HG03442 (cell line): ENCODE data around the gene MROH9.

Experiments
- ATAC-seq: cut with Tn5 transposase; IDR thresholded peaks from one replicate; pipeline ENCODE4 v1.9.1; 2021; ENCODE audit warnings: mild to moderate bottlenecking, moderate library complexity; ENCODE audit not compliant: unreplicated experiment

MROH9 gene

DNA sequence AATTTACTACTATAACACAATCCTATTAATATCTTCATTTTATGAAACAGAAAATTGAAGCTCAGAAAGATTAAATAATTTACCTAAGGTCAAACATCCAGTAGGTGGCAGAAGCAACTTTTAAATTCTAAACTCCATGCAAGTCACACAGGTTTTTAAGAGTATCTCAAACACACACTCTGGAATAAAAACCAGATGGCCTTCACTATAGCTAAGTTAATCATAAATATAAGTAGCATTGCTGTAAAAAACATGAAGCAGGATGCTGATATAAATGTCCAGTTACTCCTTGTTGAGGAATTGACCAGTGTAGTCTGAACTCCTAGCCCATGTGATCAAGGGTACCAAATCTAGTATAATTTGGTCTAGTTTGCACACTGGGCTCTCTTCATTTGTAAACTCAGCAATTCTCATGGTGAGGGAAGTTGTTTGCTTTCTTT, 146.0 kb downstream of the MROH9 start:
- no peak for ATAC-seq

DNA sequence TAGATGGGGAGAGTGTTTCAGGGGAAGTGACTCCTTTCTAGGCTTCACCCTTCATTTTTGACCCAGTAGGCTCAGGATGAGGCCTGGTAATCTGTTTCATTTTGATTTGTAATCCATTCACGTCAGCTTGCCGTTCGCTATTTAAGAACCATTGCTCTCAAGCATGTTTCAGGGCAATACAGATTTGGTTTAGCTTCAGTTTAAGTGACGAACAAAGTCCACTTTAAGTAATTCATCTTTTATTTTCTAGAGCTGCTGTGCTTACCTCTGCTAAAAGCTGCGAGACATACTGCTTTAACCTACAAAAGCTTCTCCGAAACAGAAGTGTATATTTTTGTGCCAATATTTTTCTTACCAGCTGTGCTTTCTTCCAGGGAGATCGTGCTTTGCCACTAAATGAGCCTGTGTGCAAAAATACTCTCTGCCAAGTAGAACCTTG, 146.4 kb downstream of the MROH9 start:
- ATAC-seq: no peak

GRCh38 chr1:171082606-171083005, 147.3 kb downstream of the MROH9 start:
- ATAC-seq: no peak

DNA sequence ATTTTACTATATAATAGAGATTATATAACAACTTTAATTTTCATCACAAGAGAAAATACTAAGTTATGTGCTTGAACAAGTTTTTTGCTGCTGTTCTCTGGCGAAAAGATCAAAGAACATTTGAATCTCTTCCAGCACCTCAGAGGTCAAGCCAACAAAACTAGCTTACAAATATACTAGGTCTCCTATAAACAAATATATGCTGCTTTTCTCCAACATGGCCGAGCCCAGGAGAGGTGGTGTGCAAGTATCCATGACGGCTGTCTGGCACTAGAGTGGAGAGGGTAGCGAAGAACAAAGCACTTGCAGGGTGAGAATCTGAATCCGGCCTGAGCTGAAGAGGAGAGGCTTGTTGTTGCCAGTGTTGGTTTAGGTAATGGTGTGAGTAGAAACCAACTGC, 147.9 kb downstream of the MROH9 start:
- no peak for ATAC-seq

DNA sequence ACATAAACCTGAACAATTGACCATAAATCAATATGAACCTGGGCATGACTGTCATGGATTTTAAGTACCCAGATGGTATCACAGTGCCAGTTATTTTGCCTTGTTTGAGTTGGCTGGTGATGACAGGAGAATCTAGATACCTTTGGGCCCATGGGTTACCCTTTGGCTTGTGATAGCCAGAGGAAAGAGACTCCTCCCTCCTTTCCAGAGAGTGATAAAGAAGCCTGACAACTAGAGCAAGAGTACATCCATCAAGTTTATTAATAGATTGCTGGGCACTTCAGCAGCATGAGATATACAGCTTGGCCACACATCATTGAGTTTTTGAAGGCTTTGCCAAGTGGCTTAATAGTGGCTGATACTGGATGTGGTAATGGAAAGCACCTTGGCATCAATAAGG, 148.8 kb downstream of the MROH9 start:
- ATAC-seq: no peak

- no peak for ATAC-seq
These were observed 149.5 kb downstream of the MROH9 start for GRCh38 chr1:171084870-171085269.

GRCh38 chr1:171087896-171088295, 152.6 kb downstream of the MROH9 start:
- no peak for ATAC-seq

- no peak for ATAC-seq
These were observed 155.3 kb downstream of the MROH9 start, which contains the start of gene FMO3 for GRCh38 chr1:171090604-171091003. Gene FMO3, plus strand, starts transcription at chr1:171090905. Its CDS starts 1,754 bp downstream, at chr1:171092659.

DNA sequence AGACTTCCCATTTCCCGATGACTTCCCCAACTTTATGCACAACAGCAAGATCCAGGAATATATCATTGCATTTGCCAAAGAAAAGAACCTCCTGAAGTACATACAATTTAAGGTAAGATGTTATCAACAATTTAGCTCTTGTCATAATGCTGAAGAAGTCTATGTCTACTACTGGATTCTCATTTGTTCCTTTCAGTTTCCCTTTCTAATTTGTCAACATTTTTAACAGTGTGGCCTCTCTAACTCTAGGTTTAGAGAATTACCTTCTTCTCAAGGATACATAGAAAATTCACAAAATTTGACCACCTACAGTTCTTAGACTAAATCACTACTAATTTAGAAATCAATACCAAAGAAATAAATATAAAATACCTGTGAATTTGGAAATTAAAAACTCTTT, 168.5 kb downstream of the MROH9 start:
- no peak for ATAC-seq

GRCh38 chr1:171107262-171107940, 172.1 kb downstream of the MROH9 start:
- ATAC-seq: no peak

GRCh38 chr1:171107969-171108368, 172.6 kb downstream of the MROH9 start:
- ATAC-seq: no peak

GRCh38 chr1:171109966-171110365, 174.6 kb downstream of the MROH9 start:
- no peak for ATAC-seq

DNA sequence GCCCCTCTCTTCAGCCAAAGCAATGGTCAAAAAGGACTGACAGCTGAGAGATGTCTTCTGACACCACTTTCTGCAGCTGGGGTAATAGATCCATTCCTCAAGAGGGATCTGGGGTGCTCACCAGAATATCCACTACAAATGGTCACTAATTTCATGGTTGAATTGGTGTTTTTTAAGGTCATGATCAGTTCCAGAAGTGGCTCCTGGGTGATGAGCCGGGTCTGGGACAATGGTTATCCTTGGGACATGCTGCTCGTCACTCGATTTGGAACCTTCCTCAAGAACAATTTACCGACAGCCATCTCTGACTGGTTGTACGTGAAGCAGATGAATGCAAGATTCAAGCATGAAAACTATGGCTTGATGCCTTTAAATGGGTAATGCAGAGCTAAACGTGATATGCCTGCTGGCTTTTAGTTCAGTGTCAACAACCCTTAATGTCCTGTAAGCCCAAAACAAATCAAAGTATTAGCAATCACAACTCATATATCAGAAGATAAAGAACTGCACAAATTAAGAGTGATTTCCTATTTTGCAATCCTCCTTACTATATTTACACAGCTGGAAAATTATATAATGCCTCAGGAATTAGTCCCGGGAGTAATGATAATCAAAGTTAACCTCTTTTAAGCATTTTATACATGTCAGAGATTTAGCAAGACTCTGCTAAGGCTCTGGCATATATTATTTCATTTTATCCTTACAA, 175.4 kb downstream of the MROH9 start:
- ATAC-seq: no peak

GRCh38 chr1:171112119-171112518, 176.8 kb downstream of the MROH9 start:
- no peak for ATAC-seq

DNA sequence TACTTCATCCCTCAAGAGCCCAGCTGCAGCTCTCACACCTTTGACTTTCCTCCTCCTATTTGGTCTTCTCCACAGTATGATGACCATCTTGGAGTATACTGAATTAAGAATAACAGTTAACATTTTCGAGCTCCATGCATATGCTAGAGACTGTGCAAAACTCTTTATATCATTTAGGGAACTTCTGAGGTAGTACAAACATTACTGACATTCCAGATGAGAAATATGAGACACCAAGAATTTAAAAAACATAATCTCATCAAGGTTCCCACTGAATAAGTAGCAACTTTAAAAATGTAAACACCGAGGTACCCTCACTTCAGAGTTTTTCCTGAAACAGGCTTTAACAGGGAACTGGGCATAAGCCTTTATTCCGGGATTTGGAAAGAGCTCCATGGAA, 178.0 kb downstream of the MROH9 start:
- ATAC-seq: no peak
